HG03159 (cell line): Measurements from ENCODE around the gene MAP6.

Experiments
- ATAC-seq: cut with Tn5 transposase; IDR thresholded peaks from one replicate; pipeline ENCODE4 v1.9.1; 2021; ENCODE audit warnings: mild to moderate bottlenecking, moderate library complexity; ENCODE audit not compliant: unreplicated experiment

Gene MAP6

GRCh38 chr11:75667255-75667830 lies 1.5 kb downstream of the MAP6 start:
- ATAC-seq: peak; percentile 27

- ATAC-seq: no peak
Observed at GRCh38 chr11:75665990-75666389, 2.8 kb downstream of the MAP6 start.

- ATAC-seq: no peak
Observed at GRCh38 chr11:75665126-75665525, 3.7 kb downstream of the MAP6 start.

GRCh38 chr11:75664389-75664788 lies 4.4 kb downstream of the MAP6 start:
- ATAC-seq: no peak

- ATAC-seq: no peak
Observed at GRCh38 chr11:75663808-75664207, 5.0 kb downstream of the MAP6 start.

GRCh38 chr11:75659836-75660235 lies 9.0 kb downstream of the MAP6 start:
- ATAC-seq: no peak

- no peak for ATAC-seq
Observed at GRCh38 chr11:75656044-75656727, 12.7 kb downstream of the MAP6 start.

- ATAC-seq: no peak
Observed at GRCh38 chr11:75655605-75656004, 13.2 kb downstream of the MAP6 start.

- peak; percentile 57 for ATAC-seq
Observed at GRCh38 chr11:75654314-75654713, 14.5 kb downstream of the MAP6 start.

- no peak for ATAC-seq
Observed at GRCh38 chr11:75653532-75653931, 15.3 kb downstream of the MAP6 start.

- no peak for ATAC-seq
Observed at GRCh38 chr11:75652936-75653335, 15.9 kb downstream of the MAP6 start.

GRCh38 chr11:75651218-75651617 lies 17.6 kb downstream of the MAP6 start:
- ATAC-seq: no peak

GRCh38 chr11:75650167-75650723 lies 18.6 kb downstream of the MAP6 start:
- no peak for ATAC-seq

GRCh38 chr11:75644946-75645345 lies 23.9 kb downstream of the MAP6 start:
- ATAC-seq: no peak

GRCh38 chr11:75644370-75644769 lies 24.5 kb downstream of the MAP6 start:
- no peak for ATAC-seq

GRCh38 chr11:75642402-75643113 lies 26.3 kb downstream of the MAP6 start:
- no peak for ATAC-seq

- ATAC-seq: no peak
Observed at GRCh38 chr11:75639762-75640181, 29.1 kb downstream of the MAP6 start.

GRCh38 chr11:75637998-75638397 lies 30.8 kb downstream of the MAP6 start:
- ATAC-seq: no peak

GRCh38 chr11:75635066-75635862 lies 33.6 kb downstream of the MAP6 start:
- ATAC-seq: no peak

- ATAC-seq: no peak
Observed at GRCh38 chr11:75633409-75634066, 35.3 kb downstream of the MAP6 start.

- ATAC-seq: no peak
Observed at GRCh38 chr11:75632962-75633361, 35.9 kb downstream of the MAP6 start.
